PFSK-1 (cell line): Measurements from ENCODE around the gene USP17L28.
"Not testable (repeated sequence)": the region's sequence is repeated elsewhere in the genome, so short reads cannot be mapped to it uniquely, and the experiment has no call there.

Experiments used
- POLR2AphosphoS5 ChIP-seq: IDR thresholded peaks from 2 replicates; pipeline ENCODE4 v1.6.1; 2012; ENCODE audit warnings: low read depth, mild to moderate bottlenecking, control low read depth, low read length, moderate library complexity
- TAF1 ChIP-seq: IDR thresholded peaks from 2 replicates; pipeline ENCODE4 v1.6.1; 2012; ENCODE audit warnings: low read length, control low read depth, borderline replicate concordance; ENCODE audit not compliant: insufficient read depth
- TF ChIP-seq, protein P1 (sequence below), 2 experiments: IDR thresholded peaks; 2 replicates each; pipeline versions ENCODE4 v1.6.1 to v1.8.0; 2011 to 2012; ENCODE audit warnings: low read depth in 2 of 2, low read length in 2 of 2, control low read depth in 1 of 2, inconsistent platforms in 1 of 2, mild to moderate bottlenecking in 1 of 2, moderate library complexity in 1 of 2; ENCODE audit not compliant: insufficient read depth in 1 of 2

DNA sequence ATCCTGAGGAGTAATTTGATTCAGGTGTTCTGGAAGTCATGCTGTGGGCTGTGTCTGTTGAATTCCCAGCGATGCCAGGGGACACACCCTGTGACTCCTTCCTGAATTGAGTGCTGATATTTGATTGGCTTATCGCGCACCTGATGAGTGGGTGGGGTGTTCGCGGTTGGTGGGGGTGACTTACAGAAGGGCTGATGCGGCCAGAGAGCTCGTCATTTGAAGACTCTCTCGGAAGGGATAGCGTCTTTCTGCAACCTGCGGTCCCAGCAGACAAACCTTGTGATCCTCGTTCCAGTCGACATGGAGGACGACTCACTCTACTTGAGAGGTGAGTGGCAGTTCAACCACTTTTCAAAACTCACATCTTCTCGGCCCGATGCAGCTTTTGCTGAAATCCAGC is 9.6 kb upstream of the USP17L28 start, which contains the start of gene USP17L5:
- not testable (repeated sequence) for TF ChIP-seq POLR2AphosphoS5, TAF1
- TF ChIP-seq, protein P1, sequence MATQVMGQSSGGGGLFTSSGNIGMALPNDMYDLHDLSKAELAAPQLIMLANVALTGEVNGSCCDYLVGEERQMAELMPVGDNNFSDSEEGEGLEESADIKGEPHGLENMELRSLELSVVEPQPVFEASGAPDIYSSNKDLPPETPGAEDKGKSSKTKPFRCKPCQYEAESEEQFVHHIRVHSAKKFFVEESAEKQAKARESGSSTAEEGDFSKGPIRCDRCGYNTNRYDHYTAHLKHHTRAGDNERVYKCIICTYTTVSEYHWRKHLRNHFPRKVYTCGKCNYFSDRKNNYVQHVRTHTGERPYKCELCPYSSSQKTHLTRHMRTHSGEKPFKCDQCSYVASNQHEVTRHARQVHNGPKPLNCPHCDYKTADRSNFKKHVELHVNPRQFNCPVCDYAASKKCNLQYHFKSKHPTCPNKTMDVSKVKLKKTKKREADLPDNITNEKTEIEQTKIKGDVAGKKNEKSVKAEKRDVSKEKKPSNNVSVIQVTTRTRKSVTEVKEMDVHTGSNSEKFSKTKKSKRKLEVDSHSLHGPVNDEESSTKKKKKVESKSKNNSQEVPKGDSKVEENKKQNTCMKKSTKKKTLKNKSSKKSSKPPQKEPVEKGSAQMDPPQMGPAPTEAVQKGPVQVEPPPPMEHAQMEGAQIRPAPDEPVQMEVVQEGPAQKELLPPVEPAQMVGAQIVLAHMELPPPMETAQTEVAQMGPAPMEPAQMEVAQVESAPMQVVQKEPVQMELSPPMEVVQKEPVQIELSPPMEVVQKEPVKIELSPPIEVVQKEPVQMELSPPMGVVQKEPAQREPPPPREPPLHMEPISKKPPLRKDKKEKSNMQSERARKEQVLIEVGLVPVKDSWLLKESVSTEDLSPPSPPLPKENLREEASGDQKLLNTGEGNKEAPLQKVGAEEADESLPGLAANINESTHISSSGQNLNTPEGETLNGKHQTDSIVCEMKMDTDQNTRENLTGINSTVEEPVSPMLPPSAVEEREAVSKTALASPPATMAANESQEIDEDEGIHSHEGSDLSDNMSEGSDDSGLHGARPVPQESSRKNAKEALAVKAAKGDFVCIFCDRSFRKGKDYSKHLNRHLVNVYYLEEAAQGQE (IDR thresholded peaks at IDR 0.05; ENCODE audit: insufficient read depth in 1 of 2, low read depth in 2 of 2, low read length in 2 of 2): not testable (repeated sequence)
